DND-41 (cell line): Measurements from ENCODE around the gene IGSF22.

Experiments
- ATAC-seq: fragments of 200-7000 bp; cut with Tn5 transposase; 3 replicates; pipeline ENCODE4 v1.9.1; 2021; ENCODE audit warnings: low read depth; ENCODE audit not compliant: insufficient read depth
- DNase-seq: peaks from one replicate; pipeline ENCODE4 v3.0.0-alpha.2; 2020
- H2AFZ ChIP-seq: 2 replicates; pipeline ENCODE4 v1.6.0; 2012; ENCODE audit warnings: low read depth, low read length
- H3K27ac ChIP-seq: 2 replicates; pipeline ENCODE4 v1.5.1; 2012; ENCODE audit warnings: low read length, inconsistent platforms
- H3K27me3 ChIP-seq: fragments of 200-600 bp; sonication (generic); 2 replicates; pipeline ENCODE4 v1.6.0; 2012; ENCODE audit warnings: low read length, mild to moderate bottlenecking, inconsistent platforms; ENCODE audit not compliant: insufficient read depth, poor library complexity
- H3K36me3 ChIP-seq: 2 replicates; pipeline ENCODE4 v1.5.1; 2012; ENCODE audit warnings: low read length, inconsistent platforms; ENCODE audit not compliant: insufficient read depth
- H3K4me1 ChIP-seq: 2 replicates; pipeline ENCODE4 v1.5.1; 2012; ENCODE audit warnings: mild to moderate bottlenecking, low read length; ENCODE audit not compliant: insufficient read depth
- H3K4me2 ChIP-seq: 2 replicates; pipeline ENCODE4 v1.6.0; 2012; ENCODE audit warnings: mild to moderate bottlenecking, moderate library complexity, low read length, inconsistent platforms; ENCODE audit not compliant: insufficient read depth
- H3K4me3 ChIP-seq, 2 experiments: fragments of 200-600 bp in 1 of 2; shearing (Covaris generic) in 1 of 2; 2 replicates each; pipeline ENCODE4 v1.5.1; 2012 to 2016; ENCODE audit warnings: inconsistent platforms in 2 of 2, low read length in 2 of 2, mild to moderate bottlenecking in 2 of 2, low read depth in 1 of 2, moderate library complexity in 1 of 2
- H3K79me2 ChIP-seq: 2 replicates; pipeline ENCODE4 v1.6.0; 2012; ENCODE audit warnings: low read length, inconsistent platforms; ENCODE audit not compliant: insufficient read depth
- H3K9ac ChIP-seq: 2 replicates; pipeline ENCODE4 v1.6.0; 2012; ENCODE audit warnings: low read depth, mild to moderate bottlenecking, inconsistent platforms, low read length, moderate library complexity
- H3K9me3 ChIP-seq: 2 replicates; pipeline ENCODE4 v1.5.1; 2012; ENCODE audit warnings: low read length, moderate library complexity, mild to moderate bottlenecking, inconsistent platforms; ENCODE audit not compliant: insufficient read depth, severe bottlenecking
- H4K20me1 ChIP-seq: 2 replicates; pipeline ENCODE4 v1.6.0; 2012; ENCODE audit warnings: low read length; ENCODE audit not compliant: insufficient read depth
- EZH2 ChIP-seq: IDR thresholded peaks from 3 replicates; pipeline ENCODE4 v1.6.1; 2012; ENCODE audit warnings: borderline replicate concordance, low read depth, mild to moderate bottlenecking, moderate library complexity, low read length, inconsistent platforms; ENCODE audit not compliant: severe bottlenecking
- TF ChIP-seq, protein P1 (sequence below): IDR thresholded peaks from 2 replicates; pipeline ENCODE4 v1.5.1; 2012; ENCODE audit warnings: borderline replicate concordance, low read length, moderate library complexity, mild to moderate bottlenecking; ENCODE audit not compliant: poor library complexity, severe bottlenecking; ENCODE audit errors: extremely low read depth

IGSF22 gene

DNA sequence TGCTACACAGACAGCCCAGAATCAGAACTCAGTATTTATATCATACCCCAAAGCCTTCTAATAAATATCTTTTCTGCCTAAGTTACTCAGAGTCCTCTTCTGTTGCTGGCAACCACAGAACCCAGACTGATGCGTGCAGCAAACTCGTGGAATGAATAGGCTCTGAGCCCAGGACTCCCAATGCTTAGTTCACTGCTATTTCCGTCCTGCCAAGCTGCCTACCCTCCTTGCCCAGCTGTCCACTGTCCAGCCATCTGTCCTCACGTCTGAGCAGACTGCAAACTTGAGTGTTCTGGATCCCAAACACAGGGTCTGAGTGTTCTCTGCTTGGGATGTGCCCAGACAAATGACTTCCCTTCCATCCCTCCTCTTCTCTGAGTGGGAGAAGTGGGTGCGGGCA lies 46.2 kb upstream of the IGSF22 start:
- no peak overlapping the region for H2AFZ ChIP-seq
- TF ChIP-seq, protein P1, sequence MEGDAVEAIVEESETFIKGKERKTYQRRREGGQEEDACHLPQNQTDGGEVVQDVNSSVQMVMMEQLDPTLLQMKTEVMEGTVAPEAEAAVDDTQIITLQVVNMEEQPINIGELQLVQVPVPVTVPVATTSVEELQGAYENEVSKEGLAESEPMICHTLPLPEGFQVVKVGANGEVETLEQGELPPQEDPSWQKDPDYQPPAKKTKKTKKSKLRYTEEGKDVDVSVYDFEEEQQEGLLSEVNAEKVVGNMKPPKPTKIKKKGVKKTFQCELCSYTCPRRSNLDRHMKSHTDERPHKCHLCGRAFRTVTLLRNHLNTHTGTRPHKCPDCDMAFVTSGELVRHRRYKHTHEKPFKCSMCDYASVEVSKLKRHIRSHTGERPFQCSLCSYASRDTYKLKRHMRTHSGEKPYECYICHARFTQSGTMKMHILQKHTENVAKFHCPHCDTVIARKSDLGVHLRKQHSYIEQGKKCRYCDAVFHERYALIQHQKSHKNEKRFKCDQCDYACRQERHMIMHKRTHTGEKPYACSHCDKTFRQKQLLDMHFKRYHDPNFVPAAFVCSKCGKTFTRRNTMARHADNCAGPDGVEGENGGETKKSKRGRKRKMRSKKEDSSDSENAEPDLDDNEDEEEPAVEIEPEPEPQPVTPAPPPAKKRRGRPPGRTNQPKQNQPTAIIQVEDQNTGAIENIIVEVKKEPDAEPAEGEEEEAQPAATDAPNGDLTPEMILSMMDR = no peak
- TF ChIP-seq EZH2 = no peak
- no peak overlapping the region for H3K4me3 ChIP-seq
- no peaks in the 10 kb centered on the region for H3K4me1 ChIP-seq
- H3K36me3 ChIP-seq = no peaks in the 10 kb centered on the region
- no peaks in the 10 kb centered on the region for H3K79me2 ChIP-seq
- no peak overlapping the region for H3K4me2 ChIP-seq
- no peak overlapping the region for H3K9ac ChIP-seq
- DNase-seq (no peak), ATAC-seq (no peak)
- peaks cover 5% of the 10 kb centered on the region; the same call in 1 of the 2 replicates for H4K20me1 ChIP-seq
- no peaks in the 10 kb centered on the region for H3K27me3 ChIP-seq
- no peak overlapping the region for H3K27ac ChIP-seq
- no peaks in the 10 kb centered on the region for H3K9me3 ChIP-seq

DNA sequence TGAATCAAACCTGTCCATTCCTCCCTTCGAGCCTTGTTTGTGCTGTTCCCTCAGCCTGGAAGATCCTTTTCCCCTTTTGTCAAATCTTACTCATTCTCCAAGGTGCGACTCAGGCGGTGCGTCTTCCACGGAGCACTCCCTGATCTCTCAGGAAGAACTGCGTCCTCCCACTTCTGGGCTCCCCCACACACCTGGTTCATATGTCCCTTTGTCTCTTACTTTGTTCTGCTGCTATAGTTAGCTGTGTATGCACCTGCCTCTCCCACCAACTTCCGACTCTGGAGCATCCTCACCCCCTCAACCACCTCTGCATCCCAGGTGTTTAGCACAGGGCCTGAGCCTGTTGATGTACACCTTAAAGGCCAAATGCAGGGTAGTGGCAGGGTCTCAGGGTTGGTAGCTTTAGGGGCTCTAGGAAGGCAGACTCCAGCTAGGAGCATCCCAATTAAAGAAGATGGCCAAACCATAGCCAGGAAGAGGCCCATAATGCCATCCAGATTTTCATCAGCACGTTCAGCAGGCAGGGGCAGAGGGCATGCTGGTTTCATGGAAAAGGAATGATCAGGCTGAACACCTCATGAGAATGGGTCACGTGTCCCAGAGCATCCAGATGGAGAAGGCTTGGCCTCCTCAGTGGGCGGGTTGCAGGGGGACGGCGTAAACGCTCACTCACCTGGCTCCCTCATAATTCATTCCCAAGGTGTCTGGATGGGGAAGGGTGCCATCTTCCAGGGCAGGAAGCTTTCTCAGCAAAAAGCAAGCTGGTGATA lies 45.5 kb upstream of the IGSF22 start:
- no peak overlapping the region for H3K4me2 ChIP-seq
- no peak overlapping the region for H3K4me3 ChIP-seq
- ATAC-seq = no peak
- H2AFZ ChIP-seq = no peak overlapping the region
- no peak overlapping the region for H3K27ac ChIP-seq
- no peaks in the 10 kb centered on the region for H3K4me1 ChIP-seq
- DNase-seq = no peak
- H3K36me3 ChIP-seq = no peaks in the 10 kb centered on the region
- TF ChIP-seq, protein P1 = no peak
- TF ChIP-seq EZH2 = no peak
- no peaks in the 10 kb centered on the region for H3K79me2 ChIP-seq
- H4K20me1 ChIP-seq = peaks cover 5% of the 10 kb centered on the region; the same call in 1 of the 2 replicates
- no peaks in the 10 kb centered on the region for H3K9me3 ChIP-seq
- H3K9ac ChIP-seq = no peak overlapping the region
- H3K27me3 ChIP-seq = no peaks in the 10 kb centered on the region

DNA sequence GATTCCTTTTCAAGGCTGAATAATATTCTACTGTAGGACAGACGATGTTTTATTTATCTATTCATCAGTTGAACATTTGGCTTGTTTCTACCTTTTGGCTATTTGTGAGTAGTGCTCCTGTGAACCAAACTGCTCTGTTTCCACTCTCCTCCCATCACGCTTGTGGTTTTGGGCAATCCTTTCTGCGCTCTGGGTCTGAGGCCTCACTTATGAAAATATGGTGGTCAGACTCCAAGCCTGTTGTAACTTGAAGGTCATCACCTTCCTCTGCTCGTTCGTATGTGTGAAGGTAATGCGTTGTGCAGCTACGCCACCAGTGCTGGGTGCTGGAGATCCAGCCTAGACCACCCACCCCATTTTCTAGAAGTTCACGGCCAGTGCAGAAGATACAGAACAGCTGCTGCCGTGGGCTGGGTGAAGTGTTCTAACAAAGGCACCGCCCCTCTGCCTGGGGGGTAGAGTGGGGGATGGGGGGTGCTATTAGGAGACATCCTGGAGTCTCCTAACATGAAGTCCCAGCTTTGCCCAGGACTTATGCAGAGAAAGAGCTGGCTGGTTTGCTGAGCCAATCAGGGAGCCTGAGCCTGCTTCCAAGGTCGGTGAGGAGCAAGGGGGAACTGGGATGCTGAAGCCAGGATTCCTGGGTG lies 44.6 kb upstream of the IGSF22 start:
- Histone ChIP-seq H3K4me1 (no peaks in the 10 kb centered on the region), H2AFZ (no peak overlapping the region), H3K4me3 (no peak overlapping the region), H4K20me1 (peaks cover 5% of the 10 kb centered on the region; the same call in 1 of the 2 replicates), H3K27me3 (no peaks in the 10 kb centered on the region), H3K27ac (no peak overlapping the region), H3K4me2 (no peak overlapping the region), H3K9ac (no peak overlapping the region), H3K9me3 (no peaks in the 10 kb centered on the region), H3K79me2 (no peaks in the 10 kb centered on the region), H3K36me3 (no peaks in the 10 kb centered on the region)
- ATAC-seq (no peak), DNase-seq (no peak)
- TF ChIP-seq, protein P1 = no peak
